ENCODE measurements around the gene LDHA.
"Not testable (repeated sequence)": the region's sequence is repeated elsewhere in the genome, so short reads cannot be mapped to it uniquely, and the experiment has no call there.

The LDHA gene

GRCh38 chr11:18394928-18395734, 768 bp downstream of the LDHA start:
- DNase-seq (ENCODE audit: low spot score) = no peak

GRCh38 chr11:18395735-18396504, 1.6 kb downstream of the LDHA start:
- peak; percentile 98 for DNase-seq (ENCODE audit: low spot score)

GRCh38 chr11:18397921-18398320, 3.6 kb downstream of the LDHA start:
- DNase-seq (ENCODE audit: low spot score) = no peak

- not testable (repeated sequence) for DNase-seq (ENCODE audit: low spot score)
These were observed 6.7 kb downstream of the LDHA start for GRCh38 chr11:18401077-18401476.

- DNase-seq (ENCODE audit: low spot score) = no peak
These were observed 9.7 kb downstream of the LDHA start for GRCh38 chr11:18404062-18404461.

GRCh38 chr11:18407400-18407799, 13.0 kb downstream of the LDHA start:
- not testable (repeated sequence) for DNase-seq (ENCODE audit: low spot score)

- DNase-seq (ENCODE audit: low spot score) = no peak
These were observed 14.4 kb downstream of the LDHA start for GRCh38 chr11:18408558-18409291.

- no peak for DNase-seq (ENCODE audit: low spot score)
These were observed 22.1 kb downstream of the LDHA start for GRCh38 chr11:18416459-18416858.

GRCh38 chr11:18419040-18419439, 24.7 kb downstream of the LDHA start:
- DNase-seq (ENCODE audit: low spot score) = no peak

- no peak for DNase-seq (ENCODE audit: low spot score)
These were observed 25.7 kb downstream of the LDHA start for GRCh38 chr11:18420067-18420466.

GRCh38 chr11:18427240-18427639, 32.9 kb downstream of the LDHA start:
- no peak for DNase-seq (ENCODE audit: low spot score)

GRCh38 chr11:18429332-18429731, 35.0 kb downstream of the LDHA start:
- no peak for DNase-seq (ENCODE audit: low spot score)

- DNase-seq (ENCODE audit: low spot score) = no peak
These were observed 44.3 kb downstream of the LDHA start for GRCh38 chr11:18438691-18439090.

- DNase-seq (ENCODE audit: low spot score) = no peak
These were observed 54.9 kb downstream of the LDHA start for GRCh38 chr11:18449251-18449650.

GRCh38 chr11:18452927-18453326, 58.6 kb downstream of the LDHA start:
- DNase-seq (ENCODE audit: low spot score) = peak; percentile 58

- no peak for DNase-seq (ENCODE audit: low spot score)
These were observed 61.5 kb downstream of the LDHA start, which contains the start of gene LDHAL6A for GRCh38 chr11:18455686-18456372. Gene LDHAL6A (plus strand): TSS chr11:18455856. CDS start chr11:18456681, 825 bp downstream.

- DNase-seq (ENCODE audit: low spot score) = no peak
These were observed 63.1 kb downstream of the LDHA start for GRCh38 chr11:18457450-18457849.

Measured in AG08396 (cell line).